T47D (cell line): ENCODE results near the gene WDR88.
"Not testable (repeated sequence)": the region's sequence is repeated elsewhere in the genome, so short reads cannot be mapped to it uniquely, and the experiment has no call there.

Experiments used
- DNase-seq, 2 experiments: peaks; one replicate each; pipeline versions ENCODE4 v3.0.0 to v3.0.0-alpha.2; 2011 to 2012; ENCODE audit warnings: low read depth in 1 of 2, low spot score in 1 of 2
- JUND ChIP-seq: IDR thresholded peaks from 2 replicates; pipeline ENCODE4 v1.6.1; 2012; ENCODE audit warnings: low read depth
- in situ Hi-C: cut with HindIII; loops from 2 replicates; pipeline ENCODE4 v1.10.0; 2016; ENCODE audit warnings: low sequenced_read_pairs, low pct_unique_long_range_greater_than_20kb

WDR88 gene

GRCh38 chr19:33161201-33161600, 29.3 kb downstream of the WDR88 start:
- no peak for DNase-seq
- no peak for TF ChIP-seq JUND
- in situ Hi-C loops: no loop called here

GRCh38 chr19:33163481-33163880, 31.6 kb downstream of the WDR88 start:
- in situ Hi-C loops: no loop called here
- DNase-seq: no peak
- no peak for TF ChIP-seq JUND

GRCh38 chr19:33166037-33166436, 34.1 kb downstream of the WDR88 start:
- DNase-seq, in situ Hi-C loops: not testable (repeated sequence)

GRCh38 chr19:33167438-33167837, 35.5 kb downstream of the WDR88 start:
- in situ Hi-C loops: no loop called here
- no peak for DNase-seq
- no peak for TF ChIP-seq JUND

GRCh38 chr19:33168528-33168927, 36.6 kb downstream of the WDR88 start:
- no peak for DNase-seq
- TF ChIP-seq JUND: no peak
- in situ Hi-C loops: no loop called here

- DNase-seq: no peak
- no peak for TF ChIP-seq JUND
- in situ Hi-C loops: no loop called here
Measured at GRCh38 chr19:33171222-33171795, 39.4 kb downstream of the WDR88 start.

- in situ Hi-C loops: no loop called here
- TF ChIP-seq JUND: no peak
- DNase-seq: no peak
Measured at GRCh38 chr19:33171916-33172359, 40.0 kb downstream of the WDR88 start.

- no peak for DNase-seq
- in situ Hi-C loops: no loop called here
- no peak for TF ChIP-seq JUND
Measured at GRCh38 chr19:33174186-33174585, 42.3 kb downstream of the WDR88 start.

GRCh38 chr19:33175156-33175782, 43.4 kb downstream of the WDR88 start:
- no peak for TF ChIP-seq JUND
- no peak for DNase-seq
- in situ Hi-C loops: no loop called here

GRCh38 chr19:33175886-33176669, 44.2 kb downstream of the WDR88 start:
- no peak for TF ChIP-seq JUND
- DNase-seq: peak in 1 of 2 experiments; percentile 24
- in situ Hi-C loops: no loop called here

- in situ Hi-C loops: no loop called here
- DNase-seq: peak; percentile 84 to 98
Measured at GRCh38 chr19:33176670-33177416, 44.9 kb downstream of the WDR88 start.

GRCh38 chr19:33177417-33177979, 45.6 kb downstream of the WDR88 start:
- no peak for TF ChIP-seq JUND
- in situ Hi-C loops: no loop called here
- no peak for DNase-seq

More at GRCh38 chr19:33176670-33177416, 44.9 kb downstream of the WDR88 start:
- no peak for TF ChIP-seq JUND
